ENCODE measurements around the gene LMBR1.
"Not testable (repeated sequence)": the region's sequence is repeated elsewhere in the genome, so short reads cannot be mapped to it uniquely, and the experiment has no call there.

LMBR1 gene

GRCh38 chr7:156759143-156759542, 133.8 kb downstream of the LMBR1 start:
- DNase-seq (ENCODE audit: low read depth) = no peak

- DNase-seq (ENCODE audit: low read depth) = no peak
Measured at GRCh38 chr7:156754201-156754600, 138.8 kb downstream of the LMBR1 start.

- no peak for DNase-seq (ENCODE audit: low read depth)
Measured at GRCh38 chr7:156753630-156754029, 139.4 kb downstream of the LMBR1 start.

DNA sequence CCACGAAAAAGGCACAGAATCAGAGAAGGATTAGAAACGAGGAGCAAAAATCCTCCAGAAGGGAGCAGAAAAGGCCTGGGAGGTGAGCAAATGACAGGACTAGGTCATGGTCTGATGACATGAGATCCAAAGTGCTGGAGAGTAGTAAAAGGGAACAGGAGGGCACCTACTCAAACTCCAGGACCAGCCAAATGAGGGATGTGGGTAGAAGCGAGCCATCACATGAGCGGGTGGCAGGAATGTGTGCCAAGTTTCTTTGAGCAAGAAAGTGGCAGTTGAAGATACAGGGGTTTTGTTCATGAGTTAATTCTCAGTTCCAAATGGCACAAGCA, 139.8 kb downstream of the LMBR1 start:
- DNase-seq (ENCODE audit: low read depth) = no peak

- no peak for DNase-seq (ENCODE audit: low read depth)
Measured at GRCh38 chr7:156752367-156753228, 140.4 kb downstream of the LMBR1 start.

DNA sequence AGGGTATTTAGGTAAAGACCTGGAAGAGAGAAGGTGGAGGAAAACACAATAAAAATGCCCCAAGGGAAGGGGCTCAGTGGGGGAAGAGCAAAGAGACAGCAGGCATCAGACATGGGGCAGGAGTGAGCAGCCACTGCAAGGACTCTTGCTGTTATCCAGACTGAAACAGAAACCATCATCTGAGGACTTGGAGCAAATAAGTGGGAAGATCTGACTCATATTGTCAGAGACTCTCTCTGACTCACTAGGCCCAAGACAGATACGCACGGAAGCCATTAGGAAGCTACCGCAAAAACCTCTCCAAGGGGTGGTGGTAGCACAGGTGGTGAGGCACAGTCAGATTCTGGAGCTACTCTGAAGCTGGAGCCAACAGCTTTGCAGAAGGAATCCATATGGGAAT, 141.7 kb downstream of the LMBR1 start:
- DNase-seq (ENCODE audit: low read depth) = no peak

DNA sequence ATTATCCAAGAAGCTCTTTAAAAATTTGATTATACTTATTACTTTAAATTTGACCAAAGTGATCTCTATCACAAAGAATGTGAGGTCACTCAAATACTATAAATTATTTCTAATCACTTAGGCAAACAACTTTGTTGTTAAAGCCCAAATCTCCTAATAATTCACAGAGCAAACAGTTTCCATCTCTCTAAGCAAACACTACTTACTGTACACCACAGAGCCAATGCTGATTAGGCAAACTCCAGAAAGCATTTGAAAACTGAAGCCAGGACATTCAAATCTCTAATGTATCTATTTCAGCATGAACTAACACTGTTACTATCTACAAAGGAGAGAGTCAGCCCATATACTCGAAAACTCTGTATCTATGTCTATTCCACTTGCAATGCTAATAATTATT, 145.3 kb downstream of the LMBR1 start:
- no peak for DNase-seq (ENCODE audit: low read depth)

- DNase-seq (ENCODE audit: low read depth) = no peak
Measured at GRCh38 chr7:156746891-156747290, 146.1 kb downstream of the LMBR1 start.

DNA sequence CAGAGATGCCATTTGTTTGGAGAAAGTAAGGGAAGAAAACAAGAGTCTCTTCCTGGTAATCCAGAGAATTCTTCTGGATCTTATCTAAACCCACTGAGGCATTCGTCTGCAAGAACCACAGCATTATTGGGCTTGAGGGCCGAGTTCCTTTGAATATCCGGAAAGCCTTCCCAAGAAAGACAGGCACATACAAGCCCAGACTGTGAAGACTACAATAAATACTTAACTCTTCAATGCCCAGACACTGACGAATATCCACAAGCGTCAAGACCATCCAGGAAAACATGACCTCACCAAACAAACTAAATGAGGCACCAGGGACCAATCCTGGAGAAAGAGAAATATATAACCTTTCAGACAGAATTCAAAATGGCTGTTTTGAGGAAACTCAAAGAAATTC, 153.4 kb downstream of the LMBR1 start:
- DNase-seq (ENCODE audit: low read depth) = no peak

DNA sequence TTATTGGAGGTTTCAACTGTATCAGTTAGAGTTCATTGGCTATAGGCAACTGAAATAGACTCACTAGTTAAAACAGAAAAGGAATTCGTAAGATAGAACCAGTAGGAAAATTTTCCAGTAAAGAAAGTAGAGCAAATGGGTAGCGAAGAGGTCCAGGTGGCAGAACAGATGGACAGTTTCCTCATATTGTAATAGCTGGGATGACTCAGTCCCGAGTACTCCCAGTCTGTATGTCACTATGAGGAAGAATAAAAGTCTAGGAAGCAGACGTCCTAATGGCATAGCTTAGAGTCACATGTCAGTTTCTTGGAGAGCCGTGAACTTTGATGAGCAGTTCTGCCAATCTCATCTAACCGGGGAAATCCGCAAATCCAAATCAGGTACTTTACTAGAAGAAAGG, 157.1 kb downstream of the LMBR1 start:
- no peak for DNase-seq (ENCODE audit: low read depth)

- DNase-seq (ENCODE audit: low read depth) = no peak
Measured at GRCh38 chr7:156733638-156734037, 159.3 kb downstream of the LMBR1 start.

- DNase-seq (ENCODE audit: low read depth) = no peak
Measured at GRCh38 chr7:156732091-156732625, 160.8 kb downstream of the LMBR1 start.

- no peak for DNase-seq (ENCODE audit: low read depth)
Measured at GRCh38 chr7:156731651-156732050, 161.3 kb downstream of the LMBR1 start.

- DNase-seq (ENCODE audit: low read depth) = no peak
Measured at GRCh38 chr7:156725936-156726335, 167.0 kb downstream of the LMBR1 start.

DNA sequence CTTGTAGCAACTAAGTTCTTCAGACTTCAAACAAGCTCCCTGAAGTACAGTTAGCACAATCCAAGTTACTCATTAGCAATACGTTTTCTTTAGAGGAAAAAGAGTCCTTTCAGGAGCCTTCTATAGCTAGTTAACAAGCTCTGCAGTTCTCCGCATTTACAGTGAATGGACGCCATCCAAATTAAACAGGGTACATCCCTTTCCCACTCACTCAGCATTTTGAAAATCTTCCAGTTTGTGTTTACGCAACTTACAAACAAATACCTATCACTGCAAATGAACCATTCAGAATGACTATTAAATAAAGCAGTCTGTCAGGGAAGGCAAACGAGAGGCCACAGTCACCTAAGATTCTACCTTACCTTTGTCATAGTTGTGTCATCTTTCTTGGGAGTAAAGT, 167.9 kb downstream of the LMBR1 start:
- no peak for DNase-seq (ENCODE audit: low read depth)

DNA sequence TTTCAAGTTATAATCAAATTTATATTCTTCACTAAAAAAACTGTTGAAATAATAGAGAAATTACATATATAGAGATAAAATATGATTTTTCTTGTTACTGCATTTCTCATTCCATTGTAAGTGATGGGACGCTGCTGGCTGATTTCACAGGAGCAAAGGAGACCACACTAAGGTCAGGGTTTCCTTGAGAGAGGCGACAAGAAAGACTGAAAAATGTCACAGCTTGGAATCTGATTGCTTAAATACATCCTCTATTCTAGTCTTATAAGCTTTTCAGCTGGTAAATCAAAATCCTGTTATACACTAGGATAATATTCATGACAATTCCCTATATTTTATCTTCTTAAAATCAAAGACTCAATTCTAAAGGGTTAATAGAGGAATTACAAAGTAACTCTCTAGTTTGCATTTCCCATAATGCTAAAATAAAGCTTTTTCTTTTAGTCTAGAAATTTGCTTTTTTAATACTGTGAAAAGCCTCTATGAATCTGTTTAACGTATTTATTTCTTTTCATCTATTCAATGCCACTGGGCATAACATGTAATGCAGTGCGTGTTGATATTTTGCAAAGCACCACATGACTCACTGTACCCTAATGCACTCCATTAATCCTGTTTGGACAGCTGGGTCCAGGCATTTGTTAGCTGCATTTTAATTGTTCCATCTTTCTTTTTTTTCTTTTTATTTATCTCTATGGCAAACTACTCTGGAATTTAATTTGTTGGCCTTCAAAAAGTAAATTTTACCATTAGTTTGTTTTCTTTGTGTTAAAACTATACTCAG, 170.7 kb downstream of the LMBR1 start:
- no peak for DNase-seq (ENCODE audit: low read depth)

DNA sequence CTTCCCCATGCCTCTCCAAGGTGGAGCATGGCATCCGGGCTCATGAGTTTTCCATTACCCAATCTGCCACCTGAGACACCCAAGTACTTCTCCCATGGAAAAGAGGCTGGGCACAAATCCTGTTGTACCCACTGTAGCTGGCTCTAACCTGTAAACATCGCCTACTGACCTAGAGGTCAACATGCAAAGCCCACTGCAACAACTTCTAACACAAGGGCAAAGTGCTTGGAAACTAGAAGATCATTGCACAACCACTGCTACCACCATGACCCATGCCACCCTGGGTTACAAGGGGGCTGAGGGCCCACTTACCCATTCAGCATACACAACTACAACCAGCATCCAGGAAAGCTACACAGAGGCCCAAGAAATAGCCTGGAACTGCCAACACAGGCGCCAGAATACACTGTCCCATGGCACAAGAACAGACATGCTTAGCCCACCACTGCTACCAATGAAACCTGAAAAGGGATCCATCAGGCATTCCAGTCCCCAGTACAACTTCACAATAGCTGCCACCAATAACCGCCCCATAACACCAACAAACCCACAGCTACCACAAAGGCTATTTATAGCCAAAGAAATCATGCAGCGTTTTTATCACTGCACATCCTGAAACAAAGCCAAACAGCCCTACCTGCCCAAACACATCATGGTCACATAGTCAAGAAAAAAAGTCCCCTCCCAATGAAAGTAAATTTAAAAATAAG, 189.1 kb downstream of the LMBR1 start:
- DNase-seq (ENCODE audit: low read depth) = no peak

DNA sequence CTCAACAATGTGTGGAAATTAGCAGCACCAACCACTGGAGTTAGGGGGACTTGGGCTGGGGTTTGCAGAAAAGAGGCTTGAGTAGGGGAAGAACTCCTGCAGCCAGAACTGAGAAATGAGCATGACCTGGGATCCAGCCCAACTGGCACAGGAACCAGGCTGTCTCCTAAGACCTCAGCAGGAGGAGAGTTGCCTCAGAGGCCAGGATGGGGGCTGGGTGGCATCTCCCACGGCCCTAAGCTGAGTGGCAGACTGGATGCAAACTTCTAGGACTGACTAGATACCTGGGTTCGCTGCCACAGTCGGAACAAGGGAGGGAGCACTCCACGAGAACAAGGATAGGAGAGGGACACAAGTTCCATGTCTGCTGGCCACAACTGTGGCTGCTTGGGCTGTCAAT, 189.8 kb downstream of the LMBR1 start:
- DNase-seq (ENCODE audit: low read depth) = no peak

- DNase-seq (ENCODE audit: low read depth) = no peak
Measured at GRCh38 chr7:156702399-156702798, 190.6 kb downstream of the LMBR1 start.

DNA sequence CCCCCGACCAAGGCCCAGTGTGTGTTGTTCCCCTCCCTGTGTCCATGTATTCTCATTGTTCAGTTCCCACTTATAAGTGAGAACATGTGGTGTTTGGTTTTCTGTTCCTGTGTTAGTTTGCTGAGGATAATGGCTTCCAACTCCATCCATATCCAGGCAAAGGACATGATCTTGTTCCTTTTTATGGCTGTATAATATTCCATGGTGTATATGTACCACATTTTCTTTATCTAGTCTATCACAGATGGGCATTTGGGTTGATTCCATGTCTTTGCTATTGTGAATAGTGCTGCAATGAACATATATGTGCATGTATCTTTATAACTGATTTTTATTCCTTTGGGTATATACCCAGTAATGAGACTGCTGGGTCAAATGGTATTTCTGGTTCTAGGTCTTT, 191.2 kb downstream of the LMBR1 start:
- not testable (repeated sequence) for DNase-seq (ENCODE audit: low read depth)

DNA sequence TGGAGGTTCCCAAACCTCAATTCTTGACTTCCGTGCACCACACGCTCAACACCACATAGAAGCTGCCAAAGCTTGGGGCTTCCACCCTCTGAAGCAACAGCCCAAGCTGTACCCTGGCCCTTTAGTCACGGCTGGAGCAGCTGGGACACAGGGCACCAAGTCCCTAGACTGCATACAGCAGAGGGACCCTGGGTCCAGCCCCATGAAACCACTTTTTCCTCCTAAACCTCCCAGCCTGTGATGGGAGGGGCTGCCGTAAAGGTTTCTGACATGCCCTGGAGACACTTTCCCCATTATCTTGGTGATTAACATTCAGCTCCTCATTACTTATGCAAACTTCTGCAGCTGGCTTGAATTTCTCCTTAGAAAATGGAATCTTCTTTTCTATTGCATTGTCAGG, 194.5 kb downstream of the LMBR1 start:
- DNase-seq (ENCODE audit: low read depth) = not testable (repeated sequence)

- DNase-seq (ENCODE audit: low read depth) = not testable (repeated sequence)
Measured at GRCh38 chr7:156697283-156697682, 195.7 kb downstream of the LMBR1 start.

DNA sequence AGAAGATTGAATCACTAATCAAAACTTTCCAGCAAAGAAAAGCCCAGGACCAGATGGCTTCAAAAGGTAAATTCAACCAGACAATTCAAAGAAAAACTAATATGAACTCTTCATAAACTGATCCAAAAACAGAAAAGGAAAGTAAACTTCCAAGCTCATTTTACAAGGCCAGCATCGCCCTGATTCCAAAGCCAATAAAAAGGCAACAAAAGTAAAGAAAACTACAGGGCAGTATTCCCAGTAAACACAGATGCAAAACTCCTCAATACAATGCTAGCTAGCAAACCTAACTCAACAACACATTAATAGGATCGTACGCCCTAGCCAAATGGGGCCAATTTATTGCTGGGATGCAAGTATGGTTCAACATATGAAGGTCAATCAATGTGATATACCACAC, 199.4 kb downstream of the LMBR1 start:
- no peak for DNase-seq (ENCODE audit: low read depth)
